Activated naive CD4-positive, alpha-beta T cell treated with anti-CD3 and anti-CD28 coated beads, Interleukin-2, amount 10 ng/mL, durations not matched to agents 7 days and 5 days (primary cell): ENCODE data around the gene TMEM45A.
"Not testable (repeated sequence)": the region's sequence is repeated elsewhere in the genome, so short reads cannot be mapped to it uniquely, and the experiment has no call there.

Experiments
- CTCF ChIA-PET: fragments of 350-600 bp; sonication (Branson Sonifier 250); formaldehyde crosslinking; loops from one replicate; lab custom pipeline; 2021; ENCODE audit warnings: antibody characterized with exemption; lab: Charles Lee
- DNase-seq: peaks from one replicate; pipeline ENCODE4 v3.0.0-alpha.2; 2020
- H3K27ac Mint-ChIP-seq: one replicate; pipeline ENCODE4 v1.8.0; 2021; ENCODE audit warnings: mild to moderate bottlenecking, moderate library complexity, mixed read lengths
- H3K27me3 Mint-ChIP-seq: one replicate; pipeline ENCODE4 v1.8.0; 2021; ENCODE audit warnings: mild to moderate bottlenecking, mixed read lengths
- H3K36me3 Mint-ChIP-seq: one replicate; pipeline ENCODE4 v1.8.0; 2021; ENCODE audit warnings: mixed read lengths
- H3K4me1 Mint-ChIP-seq: one replicate; pipeline ENCODE4 v1.8.0; 2021; ENCODE audit warnings: mixed read lengths
- H3K4me3 Mint-ChIP-seq: one replicate; pipeline ENCODE4 v1.8.0; 2021; ENCODE audit warnings: mild to moderate bottlenecking, moderate library complexity, mixed read lengths
- H3K9me3 Mint-ChIP-seq: one replicate; pipeline ENCODE4 v1.8.0; 2021; ENCODE audit warnings: mixed read lengths

TMEM45A gene

GRCh38 chr3:100532411-100532810 lies 40.0 kb downstream of the TMEM45A start:
- CTCF ChIA-PET = no interaction called here
- DNase-seq = no peak
- Mint-ChIP-seq H3K36me3 (no peaks in the 10 kb centered on the region), H3K4me1 (no peaks in the 10 kb centered on the region), H3K4me3 (no peak overlapping the region), H3K9me3 (no peaks in the 10 kb centered on the region), H3K27me3 (peaks cover 7% of the 10 kb centered on the region), H3K27ac (no peak overlapping the region)

DNA sequence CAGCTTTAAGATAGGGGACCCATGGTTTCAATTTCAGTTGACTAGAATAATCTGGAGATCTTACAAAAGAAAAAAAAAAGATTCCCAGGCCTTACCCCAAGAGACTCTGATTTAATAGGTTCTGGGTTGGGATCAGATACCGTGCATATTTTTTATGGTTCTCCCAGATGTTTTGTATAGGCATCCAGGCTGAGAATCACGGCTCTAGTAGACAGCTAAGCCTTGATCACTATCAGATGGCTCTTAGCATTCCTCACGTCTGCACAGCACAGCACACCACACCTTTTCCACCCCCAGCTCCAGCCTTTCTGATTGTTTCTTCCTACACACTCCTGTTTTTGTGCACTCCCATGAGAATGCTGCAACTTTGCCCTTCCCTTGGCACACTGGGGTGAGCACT lies 40.8 kb downstream of the TMEM45A start:
- Mint-ChIP-seq H3K4me3 (no peak overlapping the region), H3K4me1 (no peaks in the 10 kb centered on the region), H3K9me3 (no peaks in the 10 kb centered on the region), H3K27me3 (peaks cover 5% of the 10 kb centered on the region), H3K27ac (no peak overlapping the region), H3K36me3 (no peaks in the 10 kb centered on the region)
- CTCF ChIA-PET = no interaction called here
- no peak for DNase-seq

GRCh38 chr3:100535610-100535943 lies 43.2 kb downstream of the TMEM45A start:
- Mint-ChIP-seq H3K36me3 (no peaks in the 10 kb centered on the region), H3K4me3 (no peak overlapping the region), H3K27me3 (no peaks in the 10 kb centered on the region), H3K9me3 (no peaks in the 10 kb centered on the region), H3K4me1 (no peaks in the 10 kb centered on the region), H3K27ac (no peak overlapping the region)
- CTCF ChIA-PET = no interaction called here
- DNase-seq = no peak

GRCh38 chr3:100536093-100536492 lies 43.7 kb downstream of the TMEM45A start:
- Mint-ChIP-seq H3K27me3 (no peaks in the 10 kb centered on the region), H3K4me1 (no peaks in the 10 kb centered on the region), H3K4me3 (no peak overlapping the region), H3K27ac (no peak overlapping the region), H3K36me3 (no peaks in the 10 kb centered on the region), H3K9me3 (no peaks in the 10 kb centered on the region)
- CTCF ChIA-PET = no interaction called here
- no peak for DNase-seq

GRCh38 chr3:100537646-100538338 lies 45.4 kb downstream of the TMEM45A start:
- Mint-ChIP-seq H3K4me3 (no peak overlapping the region), H3K9me3 (no peaks in the 10 kb centered on the region), H3K27me3 (no peaks in the 10 kb centered on the region), H3K27ac (no peak overlapping the region), H3K36me3 (no peaks in the 10 kb centered on the region), H3K4me1 (no peaks in the 10 kb centered on the region)
- CTCF ChIA-PET = no interaction called here
- DNase-seq = no peak

DNA sequence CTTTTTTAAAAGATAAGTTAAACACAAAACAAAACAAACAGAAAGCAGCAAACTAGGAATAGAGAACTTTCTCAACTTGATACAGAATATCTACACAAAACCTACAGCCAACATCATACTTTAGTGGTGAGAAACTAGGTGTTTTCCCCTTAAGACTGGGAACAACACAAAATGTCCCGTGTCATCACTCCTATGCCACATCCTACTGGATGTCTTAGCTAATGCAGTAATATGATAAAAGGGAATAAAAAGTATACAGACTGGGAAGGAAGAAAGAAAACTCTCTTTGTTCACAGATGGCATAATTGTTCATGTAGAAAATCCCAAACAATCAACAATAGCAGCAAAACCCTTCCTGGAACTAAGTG lies 45.9 kb downstream of the TMEM45A start:
- Mint-ChIP-seq H3K36me3 (no peaks in the 10 kb centered on the region), H3K27me3 (no peaks in the 10 kb centered on the region), H3K4me3 (no peak overlapping the region), H3K27ac (no peak overlapping the region), H3K9me3 (no peaks in the 10 kb centered on the region), H3K4me1 (no peaks in the 10 kb centered on the region)
- CTCF ChIA-PET = no interaction called here
- no peak for DNase-seq

DNA sequence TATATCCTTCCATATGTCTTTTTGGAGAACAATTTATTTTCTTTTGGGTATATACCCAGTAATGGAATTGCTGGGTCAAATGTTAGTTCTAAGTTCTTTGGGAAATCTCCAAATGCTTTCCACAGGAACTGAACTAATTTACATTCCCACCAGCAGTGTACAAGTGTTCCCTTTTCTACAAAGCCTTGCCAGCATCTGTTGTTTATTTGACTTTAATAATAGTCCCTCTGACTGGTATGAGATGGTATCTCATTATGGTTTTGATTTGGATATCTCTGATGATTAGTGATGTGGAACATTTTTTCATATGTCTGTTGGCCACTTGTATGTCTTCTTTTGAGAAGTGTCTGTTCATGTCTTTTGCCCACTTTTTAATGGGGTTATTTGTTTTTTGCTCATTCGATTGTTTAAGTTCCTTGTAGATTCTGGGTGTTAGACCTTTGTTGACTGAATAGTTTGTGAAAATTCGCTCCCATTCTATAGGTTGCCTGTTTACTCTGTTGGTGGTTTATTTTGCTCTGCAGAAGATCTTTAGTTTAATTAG lies 48.4 kb downstream of the TMEM45A start:
- Mint-ChIP-seq H3K4me3 (no peak overlapping the region), H3K27ac (no peak overlapping the region), H3K36me3 (no peaks in the 10 kb centered on the region), H3K4me1 (no peaks in the 10 kb centered on the region), H3K27me3 (no peaks in the 10 kb centered on the region), H3K9me3 (no peaks in the 10 kb centered on the region)
- CTCF ChIA-PET = no interaction called here
- no peak for DNase-seq

- H3K27me3 Mint-ChIP-seq, H3K4me3 Mint-ChIP-seq, CTCF ChIA-PET, H3K36me3 Mint-ChIP-seq, DNase-seq, H3K4me1 Mint-ChIP-seq, H3K9me3 Mint-ChIP-seq, H3K27ac Mint-ChIP-seq: not testable (repeated sequence)
Observed at GRCh38 chr3:100541428-100541827, 49.0 kb downstream of the TMEM45A start.

DNA sequence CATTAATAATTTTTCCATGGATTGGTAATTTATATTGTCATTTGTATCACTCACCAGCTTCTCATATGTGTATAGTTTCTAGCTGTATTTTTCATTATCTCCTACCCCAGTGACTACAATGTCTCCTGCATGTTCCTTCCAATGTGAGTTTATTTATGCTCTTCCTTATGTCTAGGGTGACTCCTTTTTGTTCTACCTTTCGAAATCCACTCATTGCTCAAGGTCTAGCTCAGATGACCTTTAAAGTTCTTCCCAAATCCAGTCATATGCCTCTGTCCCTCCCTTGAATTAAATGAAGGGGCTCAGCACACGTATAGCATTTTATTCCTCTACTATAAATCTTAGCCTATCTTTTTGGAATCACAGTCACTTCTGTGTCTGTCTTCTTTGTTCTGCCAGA lies 53.0 kb downstream of the TMEM45A start:
- Mint-ChIP-seq H3K9me3 (no peaks in the 10 kb centered on the region), H3K4me1 (no peaks in the 10 kb centered on the region), H3K27ac (no peak overlapping the region), H3K36me3 (no peaks in the 10 kb centered on the region), H3K27me3 (no peaks in the 10 kb centered on the region), H3K4me3 (no peak overlapping the region)
- no peak for DNase-seq
- CTCF ChIA-PET = no interaction called here

GRCh38 chr3:100546020-100546744 lies 53.8 kb downstream of the TMEM45A start:
- no peak overlapping the region for H3K4me3 Mint-ChIP-seq
- H3K27ac Mint-ChIP-seq = no peak overlapping the region
- no peaks in the 10 kb centered on the region for H3K27me3 Mint-ChIP-seq
- no peaks in the 10 kb centered on the region for H3K36me3 Mint-ChIP-seq
- no peaks in the 10 kb centered on the region for H3K4me1 Mint-ChIP-seq
- H3K9me3 Mint-ChIP-seq = no peaks in the 10 kb centered on the region
- CTCF ChIA-PET = no interaction called here
- DNase-seq = no peak

DNA sequence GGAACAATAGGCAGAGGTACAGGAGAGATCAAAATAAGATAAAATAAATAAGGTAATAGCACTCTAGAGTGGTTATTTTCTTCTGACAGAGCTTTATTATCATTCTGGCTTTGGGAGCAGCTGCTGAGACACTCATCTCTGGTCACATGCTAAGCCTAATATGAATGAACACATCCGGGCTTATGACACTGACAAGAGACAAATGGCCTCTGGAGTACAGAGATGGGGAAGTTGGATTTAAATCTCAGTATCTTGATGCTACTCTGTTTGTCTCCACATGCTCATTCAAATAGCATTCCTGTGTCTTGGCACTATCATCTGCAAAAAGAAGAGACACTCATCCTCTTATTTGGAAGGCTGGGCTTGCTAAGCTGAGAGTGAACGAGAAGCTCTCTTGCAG lies 55.6 kb downstream of the TMEM45A start:
- Mint-ChIP-seq H3K27ac (no peak overlapping the region), H3K36me3 (no peaks in the 10 kb centered on the region), H3K27me3 (no peaks in the 10 kb centered on the region), H3K9me3 (no peaks in the 10 kb centered on the region), H3K4me1 (no peaks in the 10 kb centered on the region), H3K4me3 (no peak overlapping the region)
- DNase-seq = no peak
- CTCF ChIA-PET = no interaction called here

DNA sequence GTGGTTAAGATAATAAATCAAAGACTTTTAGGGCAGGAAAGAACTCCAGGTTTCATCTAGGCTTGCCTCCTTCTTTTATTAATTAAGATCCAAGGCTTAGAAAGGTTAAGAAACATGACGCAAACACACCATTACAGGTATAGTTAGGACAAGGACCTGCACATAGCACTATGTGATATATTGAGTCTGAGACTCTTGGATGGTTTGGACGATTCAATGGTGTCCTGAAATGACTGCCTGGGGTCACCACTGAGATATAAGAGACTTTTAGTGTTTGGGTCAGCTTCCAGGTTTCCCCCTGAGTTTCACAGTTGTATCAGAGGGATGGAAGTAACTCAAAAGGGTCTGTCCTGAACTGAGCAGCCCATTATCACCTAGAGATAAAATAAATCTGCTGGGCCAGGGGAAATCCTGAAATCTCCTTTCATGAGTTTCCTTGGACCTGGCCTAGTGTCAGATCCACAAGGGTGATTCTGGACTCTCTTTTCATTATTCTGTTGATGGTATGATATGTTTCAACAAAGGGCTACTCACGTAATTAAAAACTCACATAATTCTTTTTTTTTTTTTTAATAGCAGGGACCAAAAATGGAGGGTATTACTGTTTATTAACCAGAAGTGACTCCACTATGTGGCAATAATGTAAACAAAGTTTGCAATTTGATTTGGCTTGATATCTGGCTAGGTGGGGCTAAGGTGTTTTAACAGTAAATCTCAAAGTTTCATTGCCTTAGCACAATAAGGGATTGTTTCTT lies 61.4 kb downstream of the TMEM45A start:
- Mint-ChIP-seq H3K4me3 (no peak overlapping the region), H3K9me3 (no peaks in the 10 kb centered on the region), H3K36me3 (no peaks in the 10 kb centered on the region), H3K27ac (no peak overlapping the region), H3K27me3 (no peaks in the 10 kb centered on the region), H3K4me1 (peaks cover 3% of the 10 kb centered on the region)
- no peak for DNase-seq
- CTCF ChIA-PET = no interaction called here

DNA sequence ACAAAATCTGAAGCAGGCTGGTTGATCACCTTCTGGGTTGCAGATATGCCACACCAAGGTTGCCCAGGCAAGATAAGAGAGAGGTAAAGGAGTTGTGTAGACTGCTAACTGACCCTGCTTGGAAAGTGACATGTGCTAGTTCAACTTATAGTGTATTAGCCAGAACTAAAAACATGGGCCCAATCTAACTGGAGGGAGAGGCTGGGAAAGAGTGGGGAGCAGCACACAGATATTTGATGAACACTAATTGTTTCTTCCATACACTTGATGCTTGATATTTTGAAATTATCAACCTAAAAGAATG lies 61.9 kb downstream of the TMEM45A start:
- CTCF ChIA-PET = no interaction called here
- H3K27ac Mint-ChIP-seq = no peak overlapping the region
- H3K27me3 Mint-ChIP-seq = no peaks in the 10 kb centered on the region
- H3K4me3 Mint-ChIP-seq = no peak overlapping the region
- peaks cover 3% of the 10 kb centered on the region for H3K4me1 Mint-ChIP-seq
- H3K36me3 Mint-ChIP-seq = no peaks in the 10 kb centered on the region
- H3K9me3 Mint-ChIP-seq = no peaks in the 10 kb centered on the region
- no peak for DNase-seq

DNA sequence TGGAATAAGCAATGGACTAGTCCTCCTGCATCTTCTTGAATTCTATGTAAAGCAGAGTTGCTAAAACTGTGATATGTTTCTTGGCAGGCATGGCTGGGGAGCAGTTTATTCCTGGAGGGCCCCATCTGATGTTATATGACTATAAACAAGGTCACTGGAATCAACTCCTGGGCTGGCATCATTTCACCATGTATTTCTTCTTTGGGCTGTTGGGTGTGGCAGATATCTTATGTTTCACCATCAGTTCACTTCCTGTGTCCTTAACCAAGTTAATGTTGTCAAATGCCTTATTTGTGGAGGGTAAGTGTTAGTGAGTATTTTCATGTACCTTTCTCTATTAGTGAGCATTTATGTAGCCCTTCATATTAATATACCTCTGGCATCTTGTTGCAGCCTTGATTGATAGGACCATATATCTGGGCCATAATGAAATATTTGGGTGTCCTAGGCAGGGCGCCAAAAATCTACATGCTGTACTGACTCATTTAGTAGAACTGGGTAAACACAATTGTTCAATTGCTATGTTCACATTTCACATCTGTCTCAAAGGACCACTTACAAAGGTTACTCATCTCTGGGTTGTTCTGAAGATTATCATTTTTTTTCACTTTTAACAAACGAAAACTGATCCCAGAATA lies 64.4 kb downstream of the TMEM45A start:
- Mint-ChIP-seq H3K36me3 (no peaks in the 10 kb centered on the region), H3K27ac (no peak overlapping the region), H3K4me1 (peaks cover 3% of the 10 kb centered on the region), H3K9me3 (no peaks in the 10 kb centered on the region), H3K4me3 (no peak overlapping the region), H3K27me3 (no peaks in the 10 kb centered on the region)
- DNase-seq = no peak
- CTCF ChIA-PET = no interaction called here
